Psoas muscle (tissue), 8 donors: Measurements from ENCODE around the gene FOXJ2. TPM values are rescaled to one million over a fixed set of nuclear protein-coding genes. Genes with fewer than 3 reads are reported as not detected.
A peak's percentile ranks its signal among the peaks of the same experiment; 100 is the strongest.

Source experiments
- ATAC-seq, 4 donors: fragments of 200-7000 bp; cut with Tn5 transposase; one replicate each; pipeline ENCODE4 v1.9.1; 2020; ENCODE audit warnings: moderate library complexity in 3 of 4, mild to moderate bottlenecking in 2 of 4
- DNase-seq, 2 donors: peaks; one replicate each; pipeline ENCODE4 v3.0.0-alpha.2; 2020
- H3K27ac ChIP-seq: fragments of 200-600 bp; one replicate; pipeline ENCODE4 v1.8.0; 2022
- H3K27me3 ChIP-seq, 3 donors: fragments of 200-600 bp in 1 of 3; one replicate each; pipeline versions ENCODE4 v1.6.1 to v1.8.0; 2013 to 2022; ENCODE audit warnings: low read length in 2 of 3, mild to moderate bottlenecking in 2 of 3, moderate library complexity in 1 of 3; ENCODE audit not compliant: insufficient read depth in 3 of 3
- H3K36me3 ChIP-seq, 2 donors: fragments of 200-600 bp in 1 of 2; one replicate each; pipeline versions ENCODE4 v1.6.1 to v1.8.0; 2013 to 2022; ENCODE audit warnings: low read depth in 1 of 2, mild to moderate bottlenecking in 1 of 2, moderate library complexity in 1 of 2; ENCODE audit not compliant: insufficient read depth in 1 of 2
- H3K4me1 ChIP-seq: fragments of 200-600 bp; one replicate; pipeline ENCODE4 v1.8.0; 2022
- H3K4me3 ChIP-seq: fragments of 200-600 bp; one replicate; pipeline ENCODE4 v1.8.0; 2022; ENCODE audit warnings: mild to moderate bottlenecking
- H3K9me3 ChIP-seq: fragments of 200-600 bp; one replicate; pipeline ENCODE4 v1.8.0; 2022
- CTCF ChIP-seq: fragments of 200-600 bp; IDR thresholded peaks from one replicate; pipeline ENCODE4 v1.8.0; 2022; ENCODE audit warnings: antibody characterized with exemption
- WGBS, 3 donors: extraction: QIAGEN DNeasy Blood & Tissue Kit; methylation state at CpG; one replicate each; pipeline versions ENCODE4 v1.1.6 to v1.1.7; 2013; 5-methylcytosine and 5-hydroxymethylcytosine counted together
- intact Hi-C, 2 donors: fragments of 100-400 bp; cut with DNase I; formaldehyde crosslinking; loops; one replicate each; pipeline versions ENCODE4 v1.11.0 to v1.14.2; 2022
- polyA plus RNA-seq, 3 donors: library from polyadenylated mRNA; stranded (reverse); fragments of 200-250 nt; gene quantifications; one replicate each; pipeline ENCODE4 v1.2.3, GENCODE V29; 2013
- total RNA-seq, 4 donors: library from RNA; stranded (reverse); fragmentation: NEBNext Ultra II Directional in 2 of 4; extraction: Animal tissue kit (Norgen Biotek cat#: 25700) in 2 of 4; gene quantifications; one replicate each; pipeline versions ENCODE4 v1.2.1 to v1.2.4, GENCODE V29; 2021 to 2023
- donor health status: healthy with polysubstance abuse.
- donor health status: DM: no; HTN: no; CAD: no; lungs with moderate emphysema.
- donor health status: Bipolar disorder and iron deficiency.
- donor health status: healthy.
- donor health status: DM: yes; HTN: yes; CAD: no.
- donor health status: DM: no; HTN: no; CAD: no.
- donor health status: DM: no; HTN: no; CAD: no.
- donor health status: DM: yes; HTN: yes; CAD: no.

FOXJ2 gene
- total and polyA plus RNA-seq, 7 donors: 7.9 to 51.3 (median 24.5) TPM

DNA sequence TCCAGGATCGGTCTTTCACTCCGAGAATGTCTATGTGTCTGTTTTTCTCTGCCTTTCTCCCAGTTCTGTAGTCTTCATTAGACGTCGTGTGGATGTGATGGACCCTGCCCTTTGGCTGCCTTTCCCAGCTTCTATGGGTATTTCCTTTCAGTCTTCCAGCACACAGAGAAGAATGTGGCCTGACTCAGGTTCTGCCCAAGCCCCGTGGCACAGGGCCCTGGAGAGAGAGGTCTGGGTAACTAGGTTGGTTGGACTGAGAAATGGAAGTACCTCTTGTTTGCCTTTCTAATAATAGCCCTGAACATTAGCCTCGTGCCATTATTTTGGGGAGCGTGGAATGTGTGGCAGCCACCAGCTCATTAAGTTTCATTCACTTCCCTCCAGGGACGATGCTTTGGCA, 3.8 kb downstream of the FOXJ2 start:
- H3K27me3 ChIP-seq: no peaks in the 10 kb centered on the region
- intact Hi-C loops: loop anchor here (5.0 to 10.0 kb wide), 3 partner anchors 46 to 842 kb away; partner anchors contain the start of gene NECAP1 (in 1 of the 2)
- 32 to 36% (median 36%) methylated on average over 8 of the region's 8 CpGs for WGBS, 3 donors
- H3K36me3 ChIP-seq: peaks cover 0 to 17% of the 10 kb centered on the region in 2 donors
- ATAC-seq: peak; percentile 57 to 61 (median 60)
- peak overlapping the region; percentile 99 for H3K27ac ChIP-seq
- peak; percentile 63 to 80 for DNase-seq
- no peak for TF ChIP-seq CTCF
- H3K4me1 ChIP-seq: peaks cover 61% of the 10 kb centered on the region
- H3K9me3 ChIP-seq: no peaks in the 10 kb centered on the region
- peak overlapping the region; percentile 97 for H3K4me3 ChIP-seq

GRCh38 chr12:8037046-8037663, 4.6 kb downstream of the FOXJ2 start:
- ATAC-seq (peak in 1 of 4 donors; percentile 14), DNase-seq (no peak)
- H3K36me3 ChIP-seq: peaks cover 0 to 25% of the 10 kb centered on the region in 2 donors
- TF ChIP-seq CTCF: no peak
- no peaks in the 10 kb centered on the region for H3K27me3 ChIP-seq
- peak overlapping the region; percentile 99 for H3K27ac ChIP-seq
- H3K4me3 ChIP-seq: peak overlapping the region; percentile 1
- intact Hi-C loops: loop anchor here (5.0 to 10.0 kb wide), 3 partner anchors 45 to 842 kb away; partner anchors contain the start of gene NECAP1 (in 1 of the 2)
- peaks cover 61% of the 10 kb centered on the region for H3K4me1 ChIP-seq
- no peaks in the 10 kb centered on the region for H3K9me3 ChIP-seq
- 24 to 29% (median 26%) methylated on average over 6 of the region's 6 CpGs for WGBS, 3 donors

DNA sequence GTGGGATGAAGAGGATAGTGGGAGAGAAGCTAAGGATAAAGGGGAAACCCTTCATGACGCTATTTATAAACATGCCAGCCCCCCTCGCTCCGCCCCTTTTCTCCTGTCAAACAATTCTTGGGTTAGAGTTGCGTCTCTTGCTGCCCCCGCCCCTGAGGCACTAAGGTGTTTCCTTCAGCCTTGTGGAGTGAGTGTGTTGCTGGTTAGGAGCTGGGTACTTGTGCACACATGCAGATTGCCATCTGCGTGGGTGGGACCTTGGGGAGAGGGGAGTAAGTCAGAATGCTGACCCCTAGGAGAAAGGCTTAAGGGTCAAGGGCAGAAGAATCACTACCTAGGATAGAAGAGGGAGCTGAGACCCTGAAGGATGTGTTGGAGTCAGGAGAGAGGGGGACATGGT, 5.4 kb downstream of the FOXJ2 start:
- H3K4me1 ChIP-seq: peaks cover 61% of the 10 kb centered on the region
- intact Hi-C loops: loop anchor here (5.0 to 10.0 kb wide), 3 partner anchors 44 to 843 kb away; partner anchors contain the start of gene NECAP1 (in 1 of the 2)
- 46 to 60% (median 50%) methylated on average over 6 of the region's 6 CpGs for WGBS, 3 donors

GRCh38 chr12:8038659-8039114, 6.2 kb downstream of the FOXJ2 start:
- 4 to 11% (median 9%) methylated on average over 12 to 13 of the region's 13 CpGs for WGBS, 3 donors
- H3K27me3 ChIP-seq: no peaks in the 10 kb centered on the region
- ATAC-seq (peak; percentile 86 to 90 (median 88)), DNase-seq (peak; percentile 58 to 84)
- TF ChIP-seq CTCF: no peak
- peak overlapping the region; percentile 99 for H3K27ac ChIP-seq
- H3K9me3 ChIP-seq: no peaks in the 10 kb centered on the region
- H3K36me3 ChIP-seq: peaks cover 2 to 40% of the 10 kb centered on the region in 2 donors
- H3K4me1 ChIP-seq: peaks cover 61% of the 10 kb centered on the region
- H3K4me3 ChIP-seq: peak overlapping the region; percentile 47
- intact Hi-C loops: loop anchor here (5.0 to 10.0 kb wide), 3 partner anchors 44 to 844 kb away; partner anchors contain the start of gene NECAP1 (in 1 of the 2)

More for the DNA sequence above, 5.4 kb downstream of the FOXJ2 start:
- H3K27ac ChIP-seq: peak overlapping the region; percentile 99
- H3K36me3 ChIP-seq: peaks cover 2 to 33% of the 10 kb centered on the region in 2 donors
- DNase-seq: no peak
- H3K9me3 ChIP-seq: no peaks in the 10 kb centered on the region
- ATAC-seq: no peak
- H3K4me3 ChIP-seq: peak overlapping the region; percentile 47
- TF ChIP-seq CTCF: no peak
- H3K27me3 ChIP-seq: no peaks in the 10 kb centered on the region
